SK-N-SH treated with all-trans-retinoic acid at 6 μM for 48 hours (cell line): Measurements from ENCODE around the gene ITLN1.

Experiments
- BACH2 ChIP-seq: fragments of 250-450 bp; sonication (Bioruptor Pico); IDR thresholded peaks from 2 replicates; pipeline ENCODE4 v1.9.0; 2021; ENCODE audit warnings: mild to moderate bottlenecking, borderline replicate concordance
- PPARA ChIP-seq: fragments of 250-450 bp; sonication (Bioruptor Pico); IDR thresholded peaks from 2 replicates; pipeline ENCODE4 v1.5.0; 2020; ENCODE audit warnings: mild to moderate bottlenecking, borderline replicate concordance
- ZNF565 ChIP-seq: fragments of 450-650 bp; formaldehyde crosslinking; conservative IDR thresholded peaks from 2 replicates; pipeline ENCODE4 v1.5.0; 2020; ENCODE audit warnings: low read depth, mild to moderate bottlenecking, moderate library complexity
- TF ChIP-seq, protein P1 (sequence below): fragments of 250-450 bp; sonication (Bioruptor Pico); IDR thresholded peaks from 2 replicates; pipeline ENCODE4 v1.8.0; 2020; ENCODE audit warnings: mild to moderate bottlenecking, moderate library complexity, borderline replicate concordance

GRCh38 chr1:160907976-160908375, 23.0 kb upstream of the ITLN1 start:
- TF ChIP-seq BACH2 (CRISPR knock-in tag) (no peak), ZNF565 (CRISPR knock-in tag) (no peak), PPARA (CRISPR knock-in tag) (no peak)
- TF ChIP-seq, protein P1, sequence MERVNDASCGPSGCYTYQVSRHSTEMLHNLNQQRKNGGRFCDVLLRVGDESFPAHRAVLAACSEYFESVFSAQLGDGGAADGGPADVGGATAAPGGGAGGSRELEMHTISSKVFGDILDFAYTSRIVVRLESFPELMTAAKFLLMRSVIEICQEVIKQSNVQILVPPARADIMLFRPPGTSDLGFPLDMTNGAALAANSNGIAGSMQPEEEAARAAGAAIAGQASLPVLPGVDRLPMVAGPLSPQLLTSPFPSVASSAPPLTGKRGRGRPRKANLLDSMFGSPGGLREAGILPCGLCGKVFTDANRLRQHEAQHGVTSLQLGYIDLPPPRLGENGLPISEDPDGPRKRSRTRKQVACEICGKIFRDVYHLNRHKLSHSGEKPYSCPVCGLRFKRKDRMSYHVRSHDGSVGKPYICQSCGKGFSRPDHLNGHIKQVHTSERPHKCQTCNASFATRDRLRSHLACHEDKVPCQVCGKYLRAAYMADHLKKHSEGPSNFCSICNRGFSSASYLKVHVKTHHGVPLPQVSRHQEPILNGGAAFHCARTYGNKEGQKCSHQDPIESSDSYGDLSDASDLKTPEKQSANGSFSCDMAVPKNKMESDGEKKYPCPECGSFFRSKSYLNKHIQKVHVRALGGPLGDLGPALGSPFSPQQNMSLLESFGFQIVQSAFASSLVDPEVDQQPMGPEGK (CRISPR knock-in tag) = no peak
